PFSK-1 (cell line): ENCODE results near the gene BABAM1.

ENCODE experiments used
- FOXP2 ChIP-seq: optimal IDR thresholded peaks from 2 replicates; pipeline ENCODE3; 2011; ENCODE audit warnings: borderline replicate concordance, control low read depth, inconsistent platforms; ENCODE audit not compliant: insufficient read depth; ENCODE audit errors: extremely low read length, extremely low read depth
- POLR2AphosphoS5 ChIP-seq: IDR thresholded peaks from 2 replicates; pipeline ENCODE4 v1.6.1; 2012; ENCODE audit warnings: low read depth, mild to moderate bottlenecking, control low read depth, low read length, moderate library complexity
- REST ChIP-seq, 2 experiments: IDR thresholded peaks; 2 replicates each; pipeline versions ENCODE4 v1.6.1 to v1.8.0; 2011 to 2012; ENCODE audit warnings: low read depth in 2 of 2, low read length in 2 of 2, control low read depth in 1 of 2, inconsistent platforms in 1 of 2, mild to moderate bottlenecking in 1 of 2, moderate library complexity in 1 of 2; ENCODE audit not compliant: insufficient read depth in 1 of 2
- SIN3A ChIP-seq: IDR thresholded peaks from 2 replicates; pipeline ENCODE4 v1.6.1; 2012; ENCODE audit warnings: mild to moderate bottlenecking, low read length, moderate library complexity, borderline replicate concordance; ENCODE audit not compliant: insufficient read depth
- TAF1 ChIP-seq: IDR thresholded peaks from 2 replicates; pipeline ENCODE4 v1.6.1; 2012; ENCODE audit warnings: low read length, control low read depth, borderline replicate concordance; ENCODE audit not compliant: insufficient read depth

- no peak for TF ChIP-seq SIN3A
- no peak for TF ChIP-seq REST (IDR thresholded peaks at IDR 0.05; ENCODE audit: insufficient read depth in 1 of 2, low read depth in 2 of 2, low read length in 2 of 2)
- TF ChIP-seq TAF1: no peak
- no peak for TF ChIP-seq POLR2AphosphoS5
- no peak for TF ChIP-seq FOXP2
Observed at GRCh38 chr19:17311455-17312188, 44.4 kb downstream of the BABAM1 start.
